ENCODE data around the gene BLM.

DNA sequence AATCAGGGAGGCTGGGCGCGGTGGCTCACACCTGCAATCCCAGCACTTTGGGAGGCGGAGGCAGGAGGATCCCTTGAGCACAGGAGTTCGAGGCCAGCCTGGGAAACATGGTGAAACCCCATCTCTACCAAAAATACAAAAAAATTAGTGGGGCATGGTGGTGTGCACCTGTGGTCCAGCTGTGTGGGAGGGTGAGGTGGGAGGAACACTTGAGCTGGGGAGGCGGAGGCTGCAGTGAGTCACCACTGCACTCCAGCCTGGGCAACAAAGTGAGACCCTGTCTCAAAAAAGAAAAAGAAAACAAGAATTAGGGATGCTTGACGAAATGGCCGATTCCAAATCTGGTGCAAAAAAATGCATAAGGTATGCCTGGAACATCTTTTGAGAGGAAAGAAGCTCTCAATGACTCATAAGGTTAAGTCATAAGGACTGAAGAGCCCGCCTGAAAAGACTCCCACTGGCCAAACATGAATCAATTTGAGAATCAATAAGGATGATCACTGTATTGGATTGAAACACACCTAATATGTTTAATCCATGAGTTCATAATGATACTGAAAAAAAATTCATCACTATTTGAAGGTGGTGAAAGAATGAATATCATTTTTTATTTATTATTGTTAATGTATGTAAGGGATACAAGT is 27.7 kb downstream of the BLM start:
- TF ChIP-seq EZH2 (IDR thresholded peaks at IDR 0.05) (no peak), FOSL1 (IDR thresholded peaks at IDR 0.05; ENCODE audit: low read depth) (no peak), YY1 (IDR thresholded peaks at IDR 0.05; ENCODE audit: extremely low read depth, insufficient replicate concordance, low read depth, low read length) (no peak), POLR2A (IDR thresholded peaks at IDR 0.05; ENCODE audit: borderline replicate concordance, extremely low read depth, insufficient read depth, insufficient read length) (no peak), SIN3A (IDR thresholded peaks at IDR 0.05; ENCODE audit: low read depth) (no peak), POLR2AphosphoS5 (IDR thresholded peaks at IDR 0.05; ENCODE audit: low read depth, low read length) (no peak), EZH2phosphoT487 (IDR thresholded peaks at IDR 0.05; ENCODE audit: borderline replicate concordance) (no peak), JUND (IDR thresholded peaks at IDR 0.05) (no peak)
- TF ChIP-seq, protein P1, sequence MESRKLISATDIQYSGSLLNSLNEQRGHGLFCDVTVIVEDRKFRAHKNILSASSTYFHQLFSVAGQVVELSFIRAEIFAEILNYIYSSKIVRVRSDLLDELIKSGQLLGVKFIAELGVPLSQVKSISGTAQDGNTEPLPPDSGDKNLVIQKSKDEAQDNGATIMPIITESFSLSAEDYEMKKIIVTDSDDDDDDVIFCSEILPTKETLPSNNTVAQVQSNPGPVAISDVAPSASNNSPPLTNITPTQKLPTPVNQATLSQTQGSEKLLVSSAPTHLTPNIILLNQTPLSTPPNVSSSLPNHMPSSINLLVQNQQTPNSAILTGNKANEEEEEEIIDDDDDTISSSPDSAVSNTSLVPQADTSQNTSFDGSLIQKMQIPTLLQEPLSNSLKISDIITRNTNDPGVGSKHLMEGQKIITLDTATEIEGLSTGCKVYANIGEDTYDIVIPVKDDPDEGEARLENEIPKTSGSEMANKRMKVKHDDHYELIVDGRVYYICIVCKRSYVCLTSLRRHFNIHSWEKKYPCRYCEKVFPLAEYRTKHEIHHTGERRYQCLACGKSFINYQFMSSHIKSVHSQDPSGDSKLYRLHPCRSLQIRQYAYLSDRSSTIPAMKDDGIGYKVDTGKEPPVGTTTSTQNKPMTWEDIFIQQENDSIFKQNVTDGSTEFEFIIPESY (IDR thresholded peaks at IDR 0.05; ENCODE audit: extremely low read depth, insufficient replicate concordance, low read length), result no peak
- TF ChIP-seq, protein P2, sequence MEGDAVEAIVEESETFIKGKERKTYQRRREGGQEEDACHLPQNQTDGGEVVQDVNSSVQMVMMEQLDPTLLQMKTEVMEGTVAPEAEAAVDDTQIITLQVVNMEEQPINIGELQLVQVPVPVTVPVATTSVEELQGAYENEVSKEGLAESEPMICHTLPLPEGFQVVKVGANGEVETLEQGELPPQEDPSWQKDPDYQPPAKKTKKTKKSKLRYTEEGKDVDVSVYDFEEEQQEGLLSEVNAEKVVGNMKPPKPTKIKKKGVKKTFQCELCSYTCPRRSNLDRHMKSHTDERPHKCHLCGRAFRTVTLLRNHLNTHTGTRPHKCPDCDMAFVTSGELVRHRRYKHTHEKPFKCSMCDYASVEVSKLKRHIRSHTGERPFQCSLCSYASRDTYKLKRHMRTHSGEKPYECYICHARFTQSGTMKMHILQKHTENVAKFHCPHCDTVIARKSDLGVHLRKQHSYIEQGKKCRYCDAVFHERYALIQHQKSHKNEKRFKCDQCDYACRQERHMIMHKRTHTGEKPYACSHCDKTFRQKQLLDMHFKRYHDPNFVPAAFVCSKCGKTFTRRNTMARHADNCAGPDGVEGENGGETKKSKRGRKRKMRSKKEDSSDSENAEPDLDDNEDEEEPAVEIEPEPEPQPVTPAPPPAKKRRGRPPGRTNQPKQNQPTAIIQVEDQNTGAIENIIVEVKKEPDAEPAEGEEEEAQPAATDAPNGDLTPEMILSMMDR (IDR thresholded peaks at IDR 0.05 in 2 of 3, conservative IDR thresholded peaks at IDR 0.05 in 1 of 3; ENCODE audit: borderline replicate concordance in 1 of 3, insufficient read depth in 1 of 3, low read depth in 2 of 3, low read length in 2 of 3), result no peak
- TF ChIP-seq, protein P3, sequence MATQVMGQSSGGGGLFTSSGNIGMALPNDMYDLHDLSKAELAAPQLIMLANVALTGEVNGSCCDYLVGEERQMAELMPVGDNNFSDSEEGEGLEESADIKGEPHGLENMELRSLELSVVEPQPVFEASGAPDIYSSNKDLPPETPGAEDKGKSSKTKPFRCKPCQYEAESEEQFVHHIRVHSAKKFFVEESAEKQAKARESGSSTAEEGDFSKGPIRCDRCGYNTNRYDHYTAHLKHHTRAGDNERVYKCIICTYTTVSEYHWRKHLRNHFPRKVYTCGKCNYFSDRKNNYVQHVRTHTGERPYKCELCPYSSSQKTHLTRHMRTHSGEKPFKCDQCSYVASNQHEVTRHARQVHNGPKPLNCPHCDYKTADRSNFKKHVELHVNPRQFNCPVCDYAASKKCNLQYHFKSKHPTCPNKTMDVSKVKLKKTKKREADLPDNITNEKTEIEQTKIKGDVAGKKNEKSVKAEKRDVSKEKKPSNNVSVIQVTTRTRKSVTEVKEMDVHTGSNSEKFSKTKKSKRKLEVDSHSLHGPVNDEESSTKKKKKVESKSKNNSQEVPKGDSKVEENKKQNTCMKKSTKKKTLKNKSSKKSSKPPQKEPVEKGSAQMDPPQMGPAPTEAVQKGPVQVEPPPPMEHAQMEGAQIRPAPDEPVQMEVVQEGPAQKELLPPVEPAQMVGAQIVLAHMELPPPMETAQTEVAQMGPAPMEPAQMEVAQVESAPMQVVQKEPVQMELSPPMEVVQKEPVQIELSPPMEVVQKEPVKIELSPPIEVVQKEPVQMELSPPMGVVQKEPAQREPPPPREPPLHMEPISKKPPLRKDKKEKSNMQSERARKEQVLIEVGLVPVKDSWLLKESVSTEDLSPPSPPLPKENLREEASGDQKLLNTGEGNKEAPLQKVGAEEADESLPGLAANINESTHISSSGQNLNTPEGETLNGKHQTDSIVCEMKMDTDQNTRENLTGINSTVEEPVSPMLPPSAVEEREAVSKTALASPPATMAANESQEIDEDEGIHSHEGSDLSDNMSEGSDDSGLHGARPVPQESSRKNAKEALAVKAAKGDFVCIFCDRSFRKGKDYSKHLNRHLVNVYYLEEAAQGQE (IDR thresholded peaks at IDR 0.05; ENCODE audit: low read depth), result no peak
- TF ChIP-seq, protein P4, sequence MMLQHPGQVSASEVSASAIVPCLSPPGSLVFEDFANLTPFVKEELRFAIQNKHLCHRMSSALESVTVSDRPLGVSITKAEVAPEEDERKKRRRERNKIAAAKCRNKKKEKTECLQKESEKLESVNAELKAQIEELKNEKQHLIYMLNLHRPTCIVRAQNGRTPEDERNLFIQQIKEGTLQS (IDR thresholded peaks at IDR 0.05), result no peak

Measured in HCT116 (cell line).